ENCODE data around the gene AHCYL1. TPM values are rescaled to one million over a fixed set of nuclear protein-coding genes. Genes with fewer than 3 reads are reported as not detected.
A peak's percentile ranks its signal among the peaks of the same experiment; 100 is the strongest.

The AHCYL1 gene
- total RNA-seq, 4 donors from 2014 or later: 51.2 to 96.4 (median 80.9) TPM

GRCh38 chr1:110053552-110054428 lies 69.2 kb downstream of the AHCYL1 start:
- no peak for TF ChIP-seq POLR2A (IDR thresholded peaks at IDR 0.05)
- peak; percentile 54 to 96 (median 88) for TF ChIP-seq CTCF (IDR thresholded peaks at IDR 0.05)
- H3K36me3 ChIP-seq: peaks cover 0 to 94% (median 0%) of the 10 kb centered on the region in 3 donors

DNA sequence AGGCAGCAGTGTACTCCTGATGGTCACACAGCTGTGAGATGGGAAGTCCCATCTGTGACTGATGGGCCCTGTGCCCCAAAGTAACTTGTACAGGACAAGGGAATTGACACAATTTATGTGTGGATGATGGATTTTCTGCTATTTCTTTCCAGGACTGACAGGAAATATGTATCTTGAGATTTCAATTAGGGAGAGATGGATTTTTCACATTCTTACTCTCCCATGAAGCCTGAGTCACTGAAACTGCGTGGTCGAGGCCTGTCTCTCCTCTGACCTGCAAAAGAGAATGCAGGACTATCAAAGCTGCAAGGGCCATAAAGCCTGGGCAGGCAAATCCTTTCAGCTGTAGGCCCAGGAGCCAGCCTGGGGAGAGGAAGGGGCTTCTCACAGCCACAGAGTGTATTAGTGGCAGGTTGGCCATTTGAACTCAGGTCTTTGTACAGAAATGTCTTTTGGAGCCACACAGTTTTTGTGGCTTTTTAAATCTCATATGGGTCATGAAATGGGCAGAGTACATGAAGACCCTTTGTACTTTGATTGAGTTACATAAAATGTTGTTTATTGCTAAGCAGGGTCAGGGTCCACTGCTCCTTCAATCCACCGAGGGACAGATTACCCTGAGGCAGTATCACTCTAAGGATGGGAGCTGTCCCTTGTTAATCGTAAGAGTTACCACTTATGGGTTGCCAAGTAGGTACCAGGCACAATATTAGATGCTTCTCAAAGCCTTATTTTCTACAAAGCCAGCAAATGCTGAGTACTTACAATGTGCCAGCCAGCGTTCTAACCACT lies 71.1 kb downstream of the AHCYL1 start:
- no peak for DNase-seq
- Histone ChIP-seq H3K4me1 (peaks cover 0 to 27% (median 5%) of the 10 kb centered on the region in 4 donors), H3K36me3 (peaks cover 0 to 86% (median 0%) of the 10 kb centered on the region in 3 donors), H3K27me3 (no peaks in the 10 kb centered on the region), H3K9me3 (no peaks in the 10 kb centered on the region), H3K4me3 (no peak overlapping the region), H3K27ac (peak overlapping the region in 2 of 4 donors; percentile 63 to 75)
- no peak for TF ChIP-seq POLR2A (IDR thresholded peaks at IDR 0.05)
- TF ChIP-seq CTCF (IDR thresholded peaks at IDR 0.05): no peak

More at GRCh38 chr1:110053552-110054428, 69.2 kb downstream of the AHCYL1 start:
- peak overlapping the region in 1 of 4 donors; percentile 7 for H3K27ac ChIP-seq
- H3K4me1 ChIP-seq: peaks cover 0 to 37% (median 8%) of the 10 kb centered on the region in 4 donors
- no peaks in the 10 kb centered on the region for H3K9me3 ChIP-seq
- no peaks in the 10 kb centered on the region for H3K27me3 ChIP-seq
- DNase-seq: peak; percentile 62 to 89 (median 82)
- H3K4me3 ChIP-seq: no peak overlapping the region

GRCh38 chr1:110056285-110056683 lies 71.7 kb downstream of the AHCYL1 start:
- no peak overlapping the region for H3K4me3 ChIP-seq
- no peaks in the 10 kb centered on the region for H3K9me3 ChIP-seq
- H3K27ac ChIP-seq: peak overlapping the region in 2 of 4 donors; percentile 63 to 75
- no peak for DNase-seq
- H3K4me1 ChIP-seq: peaks cover 0 to 23% (median 5%) of the 10 kb centered on the region in 4 donors
- no peaks in the 10 kb centered on the region for H3K27me3 ChIP-seq
- H3K36me3 ChIP-seq: peaks cover 0 to 84% (median 0%) of the 10 kb centered on the region in 3 donors
- TF ChIP-seq CTCF (IDR thresholded peaks at IDR 0.05): no peak
- no peak for TF ChIP-seq POLR2A (IDR thresholded peaks at IDR 0.05)

DNA sequence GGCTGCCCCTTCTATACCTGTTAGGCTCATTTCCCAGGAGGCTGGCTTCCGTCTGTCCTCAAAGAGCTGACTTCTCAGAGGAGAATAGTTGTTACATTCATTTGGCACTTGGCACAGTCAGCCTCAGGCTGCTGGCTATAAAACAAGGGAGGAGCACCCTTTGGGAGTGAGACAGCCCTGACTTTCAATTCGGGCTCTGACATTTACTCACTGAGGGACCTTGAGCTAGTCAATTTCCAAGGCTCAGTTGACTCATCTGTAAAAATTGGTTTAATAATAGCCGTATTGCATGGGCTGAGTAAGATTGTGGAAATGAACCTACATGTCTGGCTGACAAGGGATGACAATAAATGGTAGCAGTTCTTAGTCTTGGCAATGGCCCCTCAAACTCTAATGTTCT lies 72.2 kb downstream of the AHCYL1 start:
- Histone ChIP-seq H3K36me3 (peaks cover 0 to 79% (median 0%) of the 10 kb centered on the region in 3 donors), H3K9me3 (no peaks in the 10 kb centered on the region), H3K4me3 (no peak overlapping the region), H3K4me1 (peaks cover 0 to 23% (median 5%) of the 10 kb centered on the region in 4 donors), H3K27me3 (no peaks in the 10 kb centered on the region), H3K27ac (peak overlapping the region in 2 of 4 donors; percentile 63 to 75)
- TF ChIP-seq CTCF (IDR thresholded peaks at IDR 0.05): no peak
- no peak for TF ChIP-seq POLR2A (IDR thresholded peaks at IDR 0.05)
- DNase-seq: peak in 1 of 3 donors; percentile 71

GRCh38 chr1:110057963-110058518 lies 73.5 kb downstream of the AHCYL1 start:
- no peak for DNase-seq
- Histone ChIP-seq H3K9me3 (no peaks in the 10 kb centered on the region), H3K27me3 (no peaks in the 10 kb centered on the region), H3K4me3 (no peak overlapping the region), H3K27ac (peak overlapping the region in 1 of 4 donors; percentile 75), H3K4me1 (peaks cover 0 to 23% (median 5%) of the 10 kb centered on the region in 4 donors), H3K36me3 (peaks cover 0 to 66% (median 0%) of the 10 kb centered on the region in 3 donors)
- TF ChIP-seq CTCF (IDR thresholded peaks at IDR 0.05) (no peak), POLR2A (IDR thresholded peaks at IDR 0.05) (no peak)
